ENCODE results near the gene PLEKHG3. TPM values are rescaled to one million over a fixed set of nuclear protein-coding genes. Genes with fewer than 3 reads are reported as not detected.
"Not testable (repeated sequence)": the region's sequence is repeated elsewhere in the genome, so short reads cannot be mapped to it uniquely, and the experiment has no call there.

PLEKHG3 gene
- total RNA-seq, 4 donors from 2014 or later, result 58.1 to 273 (median 94.7) TPM

- no peak for TF ChIP-seq EP300 (IDR thresholded peaks at IDR 0.05; ENCODE audit: low read depth)
- no peak for TF ChIP-seq POLR2A (IDR thresholded peaks at IDR 0.05)
- TF ChIP-seq, protein P1, sequence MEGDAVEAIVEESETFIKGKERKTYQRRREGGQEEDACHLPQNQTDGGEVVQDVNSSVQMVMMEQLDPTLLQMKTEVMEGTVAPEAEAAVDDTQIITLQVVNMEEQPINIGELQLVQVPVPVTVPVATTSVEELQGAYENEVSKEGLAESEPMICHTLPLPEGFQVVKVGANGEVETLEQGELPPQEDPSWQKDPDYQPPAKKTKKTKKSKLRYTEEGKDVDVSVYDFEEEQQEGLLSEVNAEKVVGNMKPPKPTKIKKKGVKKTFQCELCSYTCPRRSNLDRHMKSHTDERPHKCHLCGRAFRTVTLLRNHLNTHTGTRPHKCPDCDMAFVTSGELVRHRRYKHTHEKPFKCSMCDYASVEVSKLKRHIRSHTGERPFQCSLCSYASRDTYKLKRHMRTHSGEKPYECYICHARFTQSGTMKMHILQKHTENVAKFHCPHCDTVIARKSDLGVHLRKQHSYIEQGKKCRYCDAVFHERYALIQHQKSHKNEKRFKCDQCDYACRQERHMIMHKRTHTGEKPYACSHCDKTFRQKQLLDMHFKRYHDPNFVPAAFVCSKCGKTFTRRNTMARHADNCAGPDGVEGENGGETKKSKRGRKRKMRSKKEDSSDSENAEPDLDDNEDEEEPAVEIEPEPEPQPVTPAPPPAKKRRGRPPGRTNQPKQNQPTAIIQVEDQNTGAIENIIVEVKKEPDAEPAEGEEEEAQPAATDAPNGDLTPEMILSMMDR (IDR thresholded peaks at IDR 0.05), result no peak
- no peak for TF ChIP-seq POLR2AphosphoS5 (IDR thresholded peaks at IDR 0.05)
- WGBS, 2 donors (ENCODE audit: low coverage in 1 of 2), result 73 to 82% methylated on average over 2 of the region's 2 CpGs
- H3K4me3 ChIP-seq, result no peak overlapping the region
- H3K27me3 ChIP-seq, result no peaks in the 10 kb centered on the region
- H3K9me3 ChIP-seq, result no peaks in the 10 kb centered on the region
- H3K36me3 ChIP-seq, result no peaks in the 10 kb centered on the region
- H3K4me1 ChIP-seq, result peaks cover 5 to 52% (median 16%) of the 10 kb centered on the region in 4 donors
- intact Hi-C loops (cut with DNase I; ENCODE audit: low total_unique reads) (no loop called here), in situ Hi-C loops (cut with MboI; ENCODE audit: low pct_ligation_motif_present in 1 of 4, low pct_unique_long_range_greater_than_20kb in 1 of 4, low sequenced_read_pairs in 3 of 4) (no loop called here)
- no peak for DNase-seq
- no peak overlapping the region for H3K27ac ChIP-seq
These were observed 16.2 kb upstream of the PLEKHG3 start for GRCh38 chr14:64688031-64688430.

DNA sequence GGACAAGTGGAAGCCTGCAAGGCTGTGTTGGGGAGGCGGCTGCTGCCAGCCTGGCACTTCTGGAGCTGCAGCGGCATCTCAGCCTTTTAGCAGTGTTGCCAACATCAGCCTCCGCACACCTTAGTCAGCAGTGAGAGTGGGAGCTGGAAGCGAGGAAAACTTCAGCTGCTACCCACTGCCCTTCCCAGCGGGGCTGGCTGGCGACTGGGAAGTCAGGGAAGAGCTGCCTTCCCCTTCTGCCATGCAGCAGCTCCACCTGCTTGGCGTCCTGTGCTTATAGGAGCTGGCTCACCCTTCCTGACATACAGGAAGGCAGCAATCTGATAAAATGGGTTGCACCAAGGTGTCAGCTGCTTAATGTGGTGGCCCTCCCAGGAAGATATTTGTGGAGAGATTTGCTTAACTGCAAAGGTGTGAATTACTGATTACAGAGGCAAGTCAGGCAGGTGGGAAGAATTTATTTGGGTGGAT, 15.4 kb upstream of the PLEKHG3 start:
- Histone ChIP-seq H3K27ac (peak overlapping the region; percentile 18 to 59 (median 35)), H3K36me3 (no peaks in the 10 kb centered on the region), H3K4me1 (peaks cover 5 to 57% (median 20%) of the 10 kb centered on the region in 4 donors), H3K4me3 (no peak overlapping the region), H3K27me3 (no peaks in the 10 kb centered on the region), H3K9me3 (no peaks in the 10 kb centered on the region)
- intact Hi-C loops (cut with DNase I; ENCODE audit: low total_unique reads), result no loop called here
- DNase-seq, result no peak
- TF ChIP-seq, protein P1 (IDR thresholded peaks at IDR 0.05), result no peak
- TF ChIP-seq EP300 (IDR thresholded peaks at IDR 0.05; ENCODE audit: low read depth), result no peak
- no peak for TF ChIP-seq POLR2AphosphoS5 (IDR thresholded peaks at IDR 0.05)
- peak; percentile 13 for TF ChIP-seq POLR2A (IDR thresholded peaks at IDR 0.05)
- WGBS, 2 donors (ENCODE audit: low coverage in 1 of 2), result 60 to 62% methylated on average over 1 to 7 of the region's 7 CpGs
- in situ Hi-C loops (cut with MboI; ENCODE audit: low pct_ligation_motif_present in 1 of 4, low pct_unique_long_range_greater_than_20kb in 1 of 4, low sequenced_read_pairs in 3 of 4), result no loop called here

- no peak for DNase-seq
- Histone ChIP-seq H3K9me3 (no peaks in the 10 kb centered on the region), H3K4me1 (peaks cover 5 to 57% (median 21%) of the 10 kb centered on the region in 4 donors), H3K27ac (peak overlapping the region; percentile 21 to 59 (median 52)), H3K27me3 (no peaks in the 10 kb centered on the region), H3K4me3 (no peak overlapping the region), H3K36me3 (no peaks in the 10 kb centered on the region)
- 33 to 36% methylated on average over 1 to 3 of the region's 3 CpGs for WGBS, 2 donors (ENCODE audit: low coverage in 1 of 2)
- no peak for TF ChIP-seq EP300 (IDR thresholded peaks at IDR 0.05; ENCODE audit: low read depth)
- no peak for TF ChIP-seq POLR2A (IDR thresholded peaks at IDR 0.05)
- no peak for TF ChIP-seq POLR2AphosphoS5 (IDR thresholded peaks at IDR 0.05)
- TF ChIP-seq, protein P1 (IDR thresholded peaks at IDR 0.05), result no peak
- intact Hi-C loops (cut with DNase I; ENCODE audit: low total_unique reads), result no loop called here
- in situ Hi-C loops (cut with MboI; ENCODE audit: low pct_ligation_motif_present in 1 of 4, low pct_unique_long_range_greater_than_20kb in 1 of 4, low sequenced_read_pairs in 3 of 4), result no loop called here
These were observed 14.9 kb upstream of the PLEKHG3 start for GRCh38 chr14:64689289-64689688.

DNA sequence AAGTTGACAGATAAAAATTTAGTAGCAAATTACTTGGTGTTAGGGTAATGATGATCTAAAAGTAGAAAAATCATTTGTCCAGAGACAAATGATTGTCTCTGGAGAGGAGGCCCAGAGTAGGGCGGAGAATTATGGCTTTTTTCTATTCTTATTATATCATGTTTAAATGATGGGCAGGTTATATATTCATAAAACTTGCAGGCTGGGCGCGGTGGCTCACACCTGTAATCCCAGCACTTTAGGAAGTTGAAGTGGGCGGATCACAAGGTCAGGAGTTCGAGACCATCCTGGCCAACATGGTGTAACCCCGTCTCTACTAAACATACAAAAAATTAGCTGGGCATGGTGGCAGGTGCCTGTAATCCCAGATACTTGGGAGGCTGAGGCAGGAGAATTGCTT, 13.6 kb upstream of the PLEKHG3 start:
- in situ Hi-C loops (cut with MboI; ENCODE audit: low pct_ligation_motif_present in 1 of 4, low pct_unique_long_range_greater_than_20kb in 1 of 4, low sequenced_read_pairs in 3 of 4); H3K27me3 ChIP-seq; intact Hi-C loops (cut with DNase I; ENCODE audit: low total_unique reads); H3K36me3 ChIP-seq; DNase-seq; H3K27ac ChIP-seq; H3K4me3 ChIP-seq; H3K9me3 ChIP-seq: not testable (repeated sequence)
- H3K4me1 ChIP-seq, result peaks cover 5 to 57% (median 24%) of the 10 kb centered on the region in 4 donors
- 60 to 62% methylated on average over 6 of the region's 6 CpGs for WGBS, 2 donors (ENCODE audit: low coverage in 1 of 2)

- DNase-seq, result no peak
- Histone ChIP-seq H3K9me3 (no peaks in the 10 kb centered on the region), H3K27me3 (no peaks in the 10 kb centered on the region), H3K4me1 (peaks cover 8 to 65% (median 30%) of the 10 kb centered on the region in 4 donors), H3K27ac (no peak overlapping the region), H3K4me3 (no peak overlapping the region), H3K36me3 (no peaks in the 10 kb centered on the region)
- TF ChIP-seq EP300 (IDR thresholded peaks at IDR 0.05; ENCODE audit: low read depth) (no peak), POLR2A (IDR thresholded peaks at IDR 0.05) (no peak), POLR2AphosphoS5 (IDR thresholded peaks at IDR 0.05) (no peak)
- TF ChIP-seq, protein P1 (IDR thresholded peaks at IDR 0.05), result no peak
- intact Hi-C loops (cut with DNase I; ENCODE audit: low total_unique reads) (no loop called here), in situ Hi-C loops (cut with MboI; ENCODE audit: low pct_ligation_motif_present in 1 of 4, low pct_unique_long_range_greater_than_20kb in 1 of 4, low sequenced_read_pairs in 3 of 4) (no loop called here)
- 83 to 87% methylated on average over 2 of the region's 2 CpGs for WGBS, 2 donors (ENCODE audit: low coverage in 1 of 2)
These were observed 12.8 kb upstream of the PLEKHG3 start for GRCh38 chr14:64691376-64691775.
